ENCODE data around the gene EBNA1BP2. TPM values are rescaled to one million over a fixed set of nuclear protein-coding genes. Genes with fewer than 3 reads are reported as not detected.
A peak's percentile ranks its signal among the peaks of the same experiment; 100 is the strongest.
"Not testable (repeated sequence)": the region's sequence is repeated elsewhere in the genome, so short reads cannot be mapped to it uniquely, and the experiment has no call there.

Gene EBNA1BP2
- total and polyA plus RNA-seq, 2 donors, result 30.3 to 63.2 TPM

DNA sequence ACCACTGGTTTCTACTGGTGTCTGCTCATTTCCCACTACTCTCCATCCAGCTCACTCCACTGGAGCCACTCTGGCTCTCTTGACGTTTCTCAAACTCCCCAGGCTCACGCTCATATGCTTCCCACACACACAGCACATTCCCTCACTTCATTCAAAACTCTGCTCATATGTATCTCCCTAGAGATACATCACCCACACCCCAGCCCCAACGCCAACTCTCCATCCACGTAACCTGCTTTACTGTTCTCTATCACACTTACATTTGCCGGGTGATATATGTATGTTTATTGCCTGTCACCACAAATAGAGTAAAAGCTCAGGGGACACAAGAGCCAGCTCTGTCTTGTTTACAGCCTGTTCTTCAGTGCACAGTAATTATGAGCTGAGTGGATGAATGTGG, 22.2 kb downstream of the EBNA1BP2 start:
- no peak overlapping the region for H3K27ac ChIP-seq (ENCODE audit: low read depth)
- H3K36me3 ChIP-seq (ENCODE audit: insufficient read depth), result no peaks in the 10 kb centered on the region
- no peaks in the 10 kb centered on the region for H3K4me1 ChIP-seq (ENCODE audit: insufficient read depth)
- WGBS, result 69% methylated on average over 5 of the region's 5 CpGs
- no peak overlapping the region for H3K4me3 ChIP-seq (ENCODE audit: low read depth, low read length)
- DNase-seq (ENCODE audit: extremely low spot score), result no peak

DNA sequence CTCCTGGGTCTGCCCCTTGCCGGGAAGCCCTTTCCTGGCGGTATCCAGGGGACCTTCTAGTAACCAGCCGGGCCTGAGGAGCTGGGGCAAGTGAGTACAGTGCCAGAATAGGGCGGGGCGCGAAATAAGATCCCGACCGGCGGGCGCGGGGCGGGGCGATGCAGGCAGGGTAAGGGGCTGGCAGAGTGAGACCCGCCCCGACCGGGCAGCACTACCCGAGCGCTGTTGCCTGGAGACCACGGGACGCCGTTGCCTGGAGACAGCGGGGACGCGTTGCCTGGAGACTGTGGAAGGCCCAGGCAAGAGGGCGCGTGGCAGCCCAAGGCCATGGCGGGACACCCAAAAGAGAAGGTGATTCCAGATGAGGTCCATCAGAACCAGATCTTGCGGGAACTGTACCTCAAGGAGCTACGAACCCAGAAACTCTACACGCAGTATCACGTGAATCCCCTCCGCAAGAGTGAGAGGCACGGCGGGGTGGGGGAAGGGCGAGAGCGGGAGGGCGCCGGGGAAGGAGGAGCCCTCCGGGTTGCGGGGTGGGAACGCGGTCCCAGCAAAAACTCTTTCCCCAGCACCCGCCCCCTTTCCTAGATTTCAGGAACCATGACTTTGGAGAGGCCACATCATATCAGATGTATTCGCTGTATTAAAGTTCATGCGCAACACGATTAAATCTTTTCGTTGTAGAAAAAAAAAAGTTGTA, 24.3 kb downstream of the EBNA1BP2 start:
- H3K4me3 ChIP-seq (ENCODE audit: low read depth, low read length), result peak overlapping the region; percentile 13
- peak; percentile 53 for DNase-seq (ENCODE audit: extremely low spot score)
- WGBS, result 3% methylated on average over 47 of the region's 47 CpGs
- no peaks in the 10 kb centered on the region for H3K36me3 ChIP-seq (ENCODE audit: insufficient read depth)
- H3K4me1 ChIP-seq (ENCODE audit: insufficient read depth), result no peaks in the 10 kb centered on the region
- no peak overlapping the region for H3K27ac ChIP-seq (ENCODE audit: low read depth)

DNA sequence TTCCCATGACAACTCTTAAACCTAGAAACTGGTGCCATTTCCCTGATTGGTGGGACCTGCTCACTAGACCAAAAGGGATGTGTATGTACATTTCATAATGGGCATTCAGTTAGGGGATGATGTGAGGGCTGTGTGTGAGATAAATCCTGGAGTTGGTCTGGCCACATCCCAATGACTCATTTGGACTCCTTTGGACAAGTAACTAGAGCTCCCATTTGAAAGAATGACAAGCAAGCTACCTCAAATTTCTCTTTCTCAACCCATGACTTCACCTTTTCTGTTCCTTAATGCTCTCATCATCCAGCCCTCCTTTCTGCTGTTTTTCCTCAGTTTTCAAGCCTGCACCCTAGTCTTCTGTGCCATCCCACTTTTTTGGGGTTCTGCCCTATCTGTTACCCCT, 27.9 kb downstream of the EBNA1BP2 start:
- no peak overlapping the region for H3K4me3 ChIP-seq (ENCODE audit: low read depth, low read length)

DNA sequence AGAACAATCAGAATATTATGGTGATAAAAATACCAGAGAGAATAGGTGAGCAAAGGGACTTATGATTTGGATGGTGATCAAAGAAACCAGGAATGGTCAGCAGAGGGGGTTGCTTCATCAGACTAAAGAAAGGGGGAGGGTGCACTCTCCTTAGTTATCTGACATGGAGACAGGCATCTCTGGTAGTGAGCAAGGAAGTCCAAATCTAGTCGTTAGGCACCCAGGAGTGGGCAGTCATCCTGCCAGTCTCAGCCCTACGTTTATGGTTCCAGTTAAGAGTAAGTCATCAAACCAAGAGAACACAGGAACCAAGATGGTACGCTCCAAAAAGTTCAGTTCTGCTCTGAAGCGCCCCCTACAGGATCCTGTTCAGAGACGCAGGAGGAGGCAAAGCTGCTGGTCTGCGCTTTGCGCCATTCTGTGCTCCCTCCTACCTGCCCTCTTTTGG, 28.6 kb downstream of the EBNA1BP2 start:
- 26% methylated on average over 7 of the region's 7 CpGs for WGBS
- no peak overlapping the region for H3K27ac ChIP-seq (ENCODE audit: low read depth)
- H3K4me1 ChIP-seq (ENCODE audit: insufficient read depth), result no peaks in the 10 kb centered on the region
- H3K36me3 ChIP-seq (ENCODE audit: insufficient read depth), result no peaks in the 10 kb centered on the region
- H3K4me3 ChIP-seq (ENCODE audit: low read depth, low read length), result no peak overlapping the region
- DNase-seq (ENCODE audit: extremely low spot score), result no peak

More for the DNA sequence above, 27.9 kb downstream of the EBNA1BP2 start:
- DNase-seq (ENCODE audit: extremely low spot score), result no peak
- Histone ChIP-seq H3K4me1 (ENCODE audit: insufficient read depth) (no peaks in the 10 kb centered on the region), H3K36me3 (ENCODE audit: insufficient read depth) (no peaks in the 10 kb centered on the region), H3K27ac (ENCODE audit: low read depth) (no peak overlapping the region)

DNA sequence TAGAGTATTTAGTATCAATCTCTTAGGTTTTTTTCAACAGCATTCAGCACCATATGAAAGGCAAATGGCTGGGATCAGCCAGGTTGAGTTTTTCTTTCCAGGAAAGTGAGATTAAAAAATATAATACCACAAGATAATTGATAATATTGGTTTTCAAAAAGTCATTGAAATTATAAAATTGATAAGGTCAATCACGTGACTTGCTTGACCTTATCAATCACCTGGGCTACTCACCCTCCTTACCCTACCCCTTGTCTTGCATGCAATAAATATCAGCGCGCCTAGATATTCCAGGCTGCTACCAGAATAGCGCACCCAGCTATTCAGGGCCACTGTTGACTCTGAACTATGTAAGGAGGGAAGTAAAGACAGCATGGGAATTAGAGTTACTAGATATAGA, 31.5 kb downstream of the EBNA1BP2 start:
- DNase-seq (ENCODE audit: extremely low spot score), result no peak
- H3K4me1 ChIP-seq (ENCODE audit: insufficient read depth), result no peaks in the 10 kb centered on the region
- no peak overlapping the region for H3K4me3 ChIP-seq (ENCODE audit: low read depth, low read length)
- 96% methylated on average over 4 of the region's 4 CpGs for WGBS
- no peaks in the 10 kb centered on the region for H3K36me3 ChIP-seq (ENCODE audit: insufficient read depth)
- H3K27ac ChIP-seq (ENCODE audit: low read depth), result no peak overlapping the region

DNA sequence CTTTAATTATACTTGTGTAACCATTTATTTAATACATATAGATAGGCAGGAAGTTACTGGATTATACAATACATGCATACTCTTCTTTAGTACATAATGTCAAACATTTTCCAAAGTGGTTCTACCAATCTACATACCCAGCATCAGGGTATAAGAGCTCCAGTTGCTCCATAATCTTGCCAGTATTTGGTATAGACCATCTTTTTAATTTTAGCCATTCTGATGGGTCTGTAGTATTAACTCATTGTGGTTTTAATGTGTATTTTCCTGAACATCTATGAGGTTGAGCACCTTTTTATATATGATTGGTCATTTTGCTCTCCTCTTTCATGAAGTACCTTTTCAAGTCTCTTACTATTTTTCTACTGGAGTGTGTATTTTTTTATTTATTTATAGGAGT, 32.1 kb downstream of the EBNA1BP2 start:
- DNase-seq (ENCODE audit: extremely low spot score), result no peak
- no peak overlapping the region for H3K4me3 ChIP-seq (ENCODE audit: low read depth, low read length)
- H3K4me1 ChIP-seq (ENCODE audit: insufficient read depth), result no peaks in the 10 kb centered on the region
- H3K27ac ChIP-seq (ENCODE audit: low read depth), result no peak overlapping the region
- no peaks in the 10 kb centered on the region for H3K36me3 ChIP-seq (ENCODE audit: insufficient read depth)

DNA sequence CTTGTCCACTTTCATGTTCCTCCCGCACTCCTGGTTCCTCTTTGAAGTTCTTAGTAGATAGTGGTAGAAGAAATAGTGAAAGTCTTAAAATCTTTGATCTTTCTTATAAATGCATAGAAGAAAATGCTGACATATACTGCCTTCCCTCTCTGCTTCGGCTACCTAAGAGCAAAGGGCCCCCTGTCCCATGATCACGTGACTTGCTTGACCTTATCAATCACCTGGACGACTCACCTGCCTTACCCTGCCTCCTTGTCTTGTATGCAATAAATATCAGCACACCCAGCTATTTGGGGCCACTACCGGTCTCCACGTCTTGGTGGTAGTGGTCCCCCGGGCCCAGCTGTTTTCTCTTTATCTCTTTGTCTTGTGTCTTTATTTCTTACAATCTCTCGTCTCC, 32.8 kb downstream of the EBNA1BP2 start:
- DNase-seq (ENCODE audit: extremely low spot score); H3K36me3 ChIP-seq (ENCODE audit: insufficient read depth); H3K27ac ChIP-seq (ENCODE audit: low read depth); H3K4me1 ChIP-seq (ENCODE audit: insufficient read depth); H3K4me3 ChIP-seq (ENCODE audit: low read depth, low read length): not testable (repeated sequence)
- 85% methylated on average over 8 of the region's 8 CpGs for WGBS

DNA sequence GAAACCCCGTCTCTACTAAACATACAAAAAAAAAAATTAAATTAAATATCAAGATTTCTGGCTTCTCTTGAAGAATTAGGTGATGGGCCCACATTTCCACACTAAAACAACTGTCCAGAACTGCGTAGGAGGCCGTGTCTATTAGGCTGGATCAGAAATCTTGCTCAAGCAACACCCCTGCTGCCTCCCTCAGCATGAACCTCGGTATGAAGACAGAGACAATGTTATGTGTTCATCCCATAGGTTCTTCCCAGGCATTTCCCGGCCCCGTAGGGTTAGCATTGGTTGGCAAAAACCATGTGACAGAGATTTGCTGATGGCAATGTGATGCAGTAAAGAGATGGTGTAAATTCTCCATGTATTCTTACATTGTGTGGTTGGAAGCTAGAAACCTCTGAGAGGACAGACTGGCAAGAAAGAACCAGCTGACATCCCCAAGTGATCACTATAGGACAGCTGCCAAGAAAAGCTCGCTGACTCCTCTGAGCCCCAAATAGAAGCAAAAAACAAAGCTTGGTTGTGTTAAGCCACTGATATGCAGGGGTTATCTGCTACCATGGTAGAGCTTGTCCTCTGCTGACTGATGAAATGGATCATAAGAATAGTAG, 34.5 kb downstream of the EBNA1BP2 start:
- 79% methylated on average over 7 of the region's 7 CpGs for WGBS
- H3K27ac ChIP-seq (ENCODE audit: low read depth), result no peak overlapping the region
- no peak overlapping the region for H3K4me3 ChIP-seq (ENCODE audit: low read depth, low read length)
- no peaks in the 10 kb centered on the region for H3K36me3 ChIP-seq (ENCODE audit: insufficient read depth)
- no peak for DNase-seq (ENCODE audit: extremely low spot score)
- no peaks in the 10 kb centered on the region for H3K4me1 ChIP-seq (ENCODE audit: insufficient read depth)

DNA sequence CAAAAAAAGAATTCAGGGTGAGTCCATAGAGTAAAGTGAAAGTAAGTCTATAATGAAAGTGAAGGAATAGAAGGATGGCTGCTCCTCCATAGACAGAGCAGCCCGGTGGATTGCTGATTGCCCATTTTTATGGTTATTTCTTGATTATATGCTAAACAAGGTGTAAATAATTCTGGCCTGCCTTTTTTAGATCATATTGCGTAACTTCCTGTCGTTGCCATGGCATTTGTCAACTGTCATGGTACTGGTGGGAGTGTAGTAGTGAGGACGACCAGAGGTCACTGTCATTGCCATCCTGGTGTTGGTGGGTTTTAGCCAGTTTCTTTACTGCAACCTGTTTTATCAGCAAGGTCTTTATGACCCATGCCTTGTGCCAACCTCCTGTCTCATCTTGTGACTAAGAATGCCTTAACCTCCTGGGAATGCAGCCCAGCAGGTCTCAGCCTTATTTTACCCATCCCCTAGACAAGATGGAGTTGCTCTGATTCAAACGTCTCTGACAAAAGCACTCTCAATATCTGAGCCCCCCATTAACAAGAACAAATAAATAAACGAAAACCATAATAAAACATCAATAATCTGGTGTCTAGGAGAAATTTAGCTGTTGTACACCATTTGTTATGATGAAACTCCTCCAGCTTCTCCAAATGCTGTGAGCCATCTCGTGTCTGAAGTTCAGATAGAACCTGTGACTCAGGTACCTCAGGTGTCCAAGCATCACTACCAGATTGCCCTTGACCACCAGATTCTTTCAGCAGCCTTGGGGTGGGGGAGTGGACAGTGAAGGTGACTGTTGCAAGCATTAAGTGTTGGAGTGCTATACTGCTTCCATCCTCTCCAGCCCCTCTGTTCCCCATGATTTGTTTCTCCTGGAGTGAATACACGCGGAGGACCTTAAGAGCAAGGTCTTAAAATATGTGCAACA, 36.0 kb downstream of the EBNA1BP2 start:
- no peak overlapping the region for H3K27ac ChIP-seq (ENCODE audit: low read depth)
- 69% methylated on average over 9 of the region's 9 CpGs for WGBS
- H3K4me1 ChIP-seq (ENCODE audit: insufficient read depth), result no peaks in the 10 kb centered on the region
- DNase-seq (ENCODE audit: extremely low spot score), result no peak
- no peak overlapping the region for H3K4me3 ChIP-seq (ENCODE audit: low read depth, low read length)
- H3K36me3 ChIP-seq (ENCODE audit: insufficient read depth), result no peaks in the 10 kb centered on the region

DNA sequence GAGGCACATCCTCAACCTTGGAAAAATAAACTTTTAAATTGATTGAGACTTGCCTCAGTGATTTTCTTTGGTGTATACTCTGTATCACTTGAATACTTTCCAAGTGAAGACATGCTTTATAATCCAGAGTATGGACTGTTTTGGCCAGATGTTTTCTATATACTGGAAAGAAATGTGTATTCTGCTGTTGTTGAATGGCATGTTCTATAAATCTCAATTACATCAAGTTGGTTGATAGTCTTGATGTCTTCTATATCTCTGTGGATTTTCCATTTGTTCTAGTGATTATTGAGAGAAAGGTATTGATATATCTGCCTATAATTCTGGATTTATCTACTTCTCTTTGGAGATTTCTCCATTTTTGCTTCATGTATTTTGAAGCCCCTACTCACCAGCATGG, 37.5 kb downstream of the EBNA1BP2 start:
- no peak overlapping the region for H3K4me3 ChIP-seq (ENCODE audit: low read depth, low read length)
- no peak overlapping the region for H3K27ac ChIP-seq (ENCODE audit: low read depth)
- no peaks in the 10 kb centered on the region for H3K4me1 ChIP-seq (ENCODE audit: insufficient read depth)
- H3K36me3 ChIP-seq (ENCODE audit: insufficient read depth), result no peaks in the 10 kb centered on the region
- no peak for DNase-seq (ENCODE audit: extremely low spot score)

DNA sequence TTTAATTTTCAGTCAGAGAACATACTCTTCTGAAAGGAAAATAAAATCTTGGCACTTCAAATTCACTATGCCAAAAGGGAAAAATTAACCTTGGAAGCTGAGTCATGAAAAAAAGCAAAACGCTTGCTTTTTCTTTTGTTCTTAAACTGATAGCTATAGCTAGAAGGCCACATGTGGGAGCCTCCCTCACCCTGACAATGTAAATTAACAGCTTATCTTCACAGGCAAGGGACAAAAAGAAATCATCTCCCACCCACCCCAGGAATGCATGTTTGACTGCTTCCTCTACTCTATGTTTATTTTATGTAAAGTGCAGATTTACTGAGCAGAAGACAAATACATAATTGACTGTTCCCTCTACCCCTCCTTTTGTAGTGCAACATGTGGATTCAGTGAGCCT, 38.0 kb downstream of the EBNA1BP2 start:
- DNase-seq (ENCODE audit: extremely low spot score), result no peak
- 38% methylated on average over 1 of the region's 1 CpG for WGBS
- H3K36me3 ChIP-seq (ENCODE audit: insufficient read depth), result no peaks in the 10 kb centered on the region
- no peak overlapping the region for H3K27ac ChIP-seq (ENCODE audit: low read depth)
- no peak overlapping the region for H3K4me3 ChIP-seq (ENCODE audit: low read depth, low read length)
- no peaks in the 10 kb centered on the region for H3K4me1 ChIP-seq (ENCODE audit: insufficient read depth)

DNA sequence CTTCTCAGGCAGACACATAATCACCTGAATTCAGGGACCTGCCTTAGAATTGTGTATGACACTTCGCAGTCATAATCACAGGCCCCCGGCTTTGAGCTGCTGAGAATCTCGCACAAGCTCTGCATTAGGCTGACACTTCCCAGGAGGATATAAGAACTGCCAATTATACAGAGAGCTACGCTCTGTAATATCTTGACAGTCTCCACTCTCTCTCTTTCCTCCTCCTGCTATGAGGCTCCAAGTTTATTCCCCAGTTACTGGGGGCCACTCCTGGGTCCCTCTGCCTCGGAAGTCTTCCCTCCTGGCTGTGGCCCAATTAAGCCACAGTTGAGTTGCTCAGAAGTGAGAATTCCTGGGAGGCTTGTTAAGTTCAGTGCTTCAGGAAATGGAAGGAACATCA, 42.7 kb downstream of the EBNA1BP2 start:
- WGBS, result 57% methylated on average over 5 of the region's 5 CpGs
- H3K36me3 ChIP-seq (ENCODE audit: insufficient read depth), result no peaks in the 10 kb centered on the region
- no peak for DNase-seq (ENCODE audit: extremely low spot score)
- H3K4me3 ChIP-seq (ENCODE audit: low read depth, low read length), result no peak overlapping the region
- H3K27ac ChIP-seq (ENCODE audit: low read depth), result no peak overlapping the region
- H3K4me1 ChIP-seq (ENCODE audit: insufficient read depth), result no peaks in the 10 kb centered on the region

DNA sequence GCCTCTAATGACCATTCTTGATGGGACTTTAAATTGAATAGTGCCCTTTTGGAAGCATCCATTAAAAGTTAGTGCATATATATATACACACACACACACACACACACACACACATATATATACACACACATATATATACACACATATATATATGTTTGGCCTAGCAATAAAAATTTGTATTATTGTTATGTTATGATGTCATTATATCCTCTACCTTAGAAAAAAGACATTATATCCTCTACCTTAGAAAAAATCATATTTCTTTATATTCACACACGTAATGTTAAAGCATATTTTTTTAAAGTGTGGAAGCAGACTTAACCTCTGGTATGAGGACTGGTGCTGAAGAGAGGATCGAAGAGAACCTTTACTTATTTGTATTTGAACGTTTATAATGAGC, 43.3 kb downstream of the EBNA1BP2 start:
- H3K4me3 ChIP-seq (ENCODE audit: low read depth, low read length), result no peak overlapping the region
- no peaks in the 10 kb centered on the region for H3K36me3 ChIP-seq (ENCODE audit: insufficient read depth)
- 83% methylated on average over 3 of the region's 3 CpGs for WGBS

DNA sequence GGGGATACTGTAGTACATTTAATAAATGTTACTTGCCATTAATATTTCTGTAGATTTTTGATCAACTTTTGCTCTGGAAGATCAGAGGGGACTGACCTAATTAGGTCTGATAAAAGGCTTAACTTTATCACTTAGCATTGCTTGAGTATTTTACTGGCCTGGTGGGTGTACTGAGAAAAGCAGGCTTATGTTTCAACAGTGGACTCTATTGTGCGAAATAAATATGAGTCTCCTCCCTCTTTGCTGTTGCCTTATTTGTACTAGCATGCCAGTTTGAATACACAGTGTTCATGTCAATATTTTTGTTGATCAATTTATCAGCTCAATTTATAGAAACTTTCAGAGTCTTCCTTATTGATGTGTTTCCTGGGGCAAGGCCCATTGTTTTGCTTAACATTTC, 49.1 kb downstream of the EBNA1BP2 start:
- no peaks in the 10 kb centered on the region for H3K36me3 ChIP-seq (ENCODE audit: insufficient read depth)
- DNase-seq (ENCODE audit: extremely low spot score), result no peak
- 73% methylated on average over 1 of the region's 1 CpG for WGBS
- H3K27ac ChIP-seq (ENCODE audit: low read depth), result no peak overlapping the region
- no peak overlapping the region for H3K4me3 ChIP-seq (ENCODE audit: low read depth, low read length)
- no peaks in the 10 kb centered on the region for H3K4me1 ChIP-seq (ENCODE audit: insufficient read depth)

More for the DNA sequence above, 43.3 kb downstream of the EBNA1BP2 start:
- no peak for DNase-seq (ENCODE audit: extremely low spot score)
- Histone ChIP-seq H3K27ac (ENCODE audit: low read depth) (no peak overlapping the region), H3K4me1 (ENCODE audit: insufficient read depth) (no peaks in the 10 kb centered on the region)
